ENCODE measurements around the gene ACOX3. TPM values are rescaled to one million over a fixed set of nuclear protein-coding genes. Genes with fewer than 3 reads are reported as not detected.
"Not testable (repeated sequence)": the region's sequence is repeated elsewhere in the genome, so short reads cannot be mapped to it uniquely, and the experiment has no call there.

The ACOX3 gene
- total and polyA plus RNA-seq, 2 donors: 8.7 to 18.1 TPM

DNA sequence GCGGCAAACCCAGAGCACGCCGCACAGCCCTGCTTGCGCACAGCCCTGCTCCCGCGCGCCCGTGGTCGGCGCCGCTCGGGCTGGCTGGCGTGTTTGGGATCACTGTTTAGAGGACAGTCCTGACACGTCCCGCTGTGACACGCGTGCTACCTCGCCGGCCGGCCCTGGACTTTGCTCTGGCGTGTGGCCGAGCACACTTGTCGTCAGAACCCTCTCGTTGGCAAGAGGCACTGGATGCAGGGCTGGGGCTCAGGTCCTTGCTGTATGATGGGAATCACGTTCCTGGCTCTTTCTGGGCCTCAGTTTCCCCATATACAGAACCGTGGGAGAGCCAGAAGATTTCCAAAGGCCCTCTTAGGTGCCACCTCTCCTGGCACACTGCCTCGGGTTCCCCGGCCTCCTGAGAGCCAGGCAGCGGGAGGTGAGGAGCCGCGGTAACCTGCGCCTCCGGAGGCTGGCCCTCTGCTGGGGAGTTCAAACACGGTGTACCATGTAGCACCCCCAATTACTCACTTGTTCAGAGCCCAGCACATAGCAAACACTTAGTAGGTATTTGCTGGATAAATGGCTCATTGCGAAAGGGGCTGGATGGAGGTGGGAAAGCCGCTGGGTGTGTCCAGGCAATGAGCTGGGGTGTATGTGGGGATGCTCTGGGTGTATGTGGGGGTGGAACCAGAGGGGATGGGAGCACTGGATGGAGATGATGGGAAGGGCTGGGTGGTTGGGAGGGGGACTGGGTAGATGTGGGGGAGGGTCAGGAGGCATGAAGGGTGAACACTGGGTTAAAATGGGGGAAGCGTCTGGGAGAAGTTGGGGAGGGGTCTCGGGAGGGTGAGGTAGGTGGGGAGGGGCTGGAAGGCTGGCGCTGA is 94.3 kb downstream of the ACOX3 start:
- Histone ChIP-seq H3K9me3 (ENCODE audit: control insufficient read depth in 2 of 2, insufficient read depth in 1 of 2, low read length in 1 of 2) (no peaks in the 10 kb centered on the region), H3K36me3 (ENCODE audit: control insufficient read depth in 2 of 2, insufficient read depth in 2 of 2, low read length in 1 of 2) (no peaks in the 10 kb centered on the region), H3K27me3 (ENCODE audit: control insufficient read depth in 2 of 2, insufficient read depth in 1 of 2, low read length in 1 of 2) (no peaks in the 10 kb centered on the region), H3K4me3 (ENCODE audit: low read length in 2 of 2) (no peak overlapping the region), H3K27ac (ENCODE audit: low read depth in 1 of 2, low read length in 1 of 2) (no peak overlapping the region), H3K4me1 (ENCODE audit: control insufficient read depth in 2 of 2, insufficient read depth in 2 of 2, low read length in 2 of 2) (peaks cover 0 to 15% of the 10 kb centered on the region in 2 donors)
- 95% methylated on average over 39 of the region's 39 CpGs for WGBS
- DNase-seq (ENCODE audit: low read depth in 6 of 9, low spot score in 9 of 9): no peak

GRCh38 chr4:8345053-8345945 is 95.2 kb downstream of the ACOX3 start:
- no peak for DNase-seq (ENCODE audit: low read depth in 6 of 9, low spot score in 9 of 9)
- no peaks in the 10 kb centered on the region for H3K36me3 ChIP-seq (ENCODE audit: control insufficient read depth in 2 of 2, insufficient read depth in 2 of 2, low read length in 1 of 2)
- H3K4me3 ChIP-seq (ENCODE audit: low read length in 2 of 2): no peak overlapping the region
- H3K27ac ChIP-seq (ENCODE audit: low read depth in 1 of 2, low read length in 1 of 2): no peak overlapping the region
- WGBS: 98% methylated on average over 34 of the region's 34 CpGs
- H3K4me1 ChIP-seq (ENCODE audit: control insufficient read depth in 2 of 2, insufficient read depth in 2 of 2, low read length in 2 of 2): peaks cover 0 to 8% of the 10 kb centered on the region in 2 donors
- no peaks in the 10 kb centered on the region for H3K9me3 ChIP-seq (ENCODE audit: control insufficient read depth in 2 of 2, insufficient read depth in 1 of 2, low read length in 1 of 2)
- H3K27me3 ChIP-seq (ENCODE audit: control insufficient read depth in 2 of 2, insufficient read depth in 1 of 2, low read length in 1 of 2): no peaks in the 10 kb centered on the region

GRCh38 chr4:8344377-8344776 is 96.1 kb downstream of the ACOX3 start:
- WGBS: 94% methylated on average over 14 of the region's 14 CpGs
- Histone ChIP-seq H3K4me1 (ENCODE audit: control insufficient read depth in 2 of 2, insufficient read depth in 2 of 2, low read length in 2 of 2) (peaks cover 0 to 8% of the 10 kb centered on the region in 2 donors), H3K9me3 (ENCODE audit: control insufficient read depth in 2 of 2, insufficient read depth in 1 of 2, low read length in 1 of 2) (no peaks in the 10 kb centered on the region), H3K36me3 (ENCODE audit: control insufficient read depth in 2 of 2, insufficient read depth in 2 of 2, low read length in 1 of 2) (no peaks in the 10 kb centered on the region), H3K4me3 (ENCODE audit: low read length in 2 of 2) (no peak overlapping the region), H3K27me3 (ENCODE audit: control insufficient read depth in 2 of 2, insufficient read depth in 1 of 2, low read length in 1 of 2) (no peaks in the 10 kb centered on the region), H3K27ac (ENCODE audit: low read depth in 1 of 2, low read length in 1 of 2) (no peak overlapping the region)
- DNase-seq (ENCODE audit: low read depth in 6 of 9, low spot score in 9 of 9): no peak

DNA sequence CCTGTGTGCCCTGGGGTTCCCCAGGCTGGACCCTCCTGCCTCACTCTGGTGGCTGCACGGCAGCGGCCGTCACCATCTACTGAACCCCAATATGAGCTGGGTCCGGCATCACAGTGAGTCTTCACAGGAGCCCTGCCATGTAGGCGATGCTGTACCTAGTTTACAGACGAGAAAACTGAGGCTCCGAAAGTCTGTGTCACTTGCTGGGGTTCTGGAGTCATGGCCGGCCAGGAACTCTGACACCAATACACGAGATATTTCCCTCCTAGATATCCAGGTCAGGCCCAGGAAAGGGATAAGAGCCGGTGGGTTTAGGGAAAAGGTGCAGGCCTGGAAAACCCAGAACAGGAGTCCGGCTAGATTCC is 96.6 kb downstream of the ACOX3 start:
- no peak for DNase-seq (ENCODE audit: low read depth in 6 of 9, low spot score in 9 of 9)
- H3K4me3 ChIP-seq (ENCODE audit: low read length in 2 of 2): no peak overlapping the region
- WGBS: 97% methylated on average over 11 of the region's 11 CpGs
- H3K36me3 ChIP-seq (ENCODE audit: control insufficient read depth in 2 of 2, insufficient read depth in 2 of 2, low read length in 1 of 2): no peaks in the 10 kb centered on the region
- no peaks in the 10 kb centered on the region for H3K27me3 ChIP-seq (ENCODE audit: control insufficient read depth in 2 of 2, insufficient read depth in 1 of 2, low read length in 1 of 2)
- no peak overlapping the region for H3K27ac ChIP-seq (ENCODE audit: low read depth in 1 of 2, low read length in 1 of 2)
- no peaks in the 10 kb centered on the region for H3K9me3 ChIP-seq (ENCODE audit: control insufficient read depth in 2 of 2, insufficient read depth in 1 of 2, low read length in 1 of 2)
- peaks cover 0 to 8% of the 10 kb centered on the region in 2 donors for H3K4me1 ChIP-seq (ENCODE audit: control insufficient read depth in 2 of 2, insufficient read depth in 2 of 2, low read length in 2 of 2)

DNA sequence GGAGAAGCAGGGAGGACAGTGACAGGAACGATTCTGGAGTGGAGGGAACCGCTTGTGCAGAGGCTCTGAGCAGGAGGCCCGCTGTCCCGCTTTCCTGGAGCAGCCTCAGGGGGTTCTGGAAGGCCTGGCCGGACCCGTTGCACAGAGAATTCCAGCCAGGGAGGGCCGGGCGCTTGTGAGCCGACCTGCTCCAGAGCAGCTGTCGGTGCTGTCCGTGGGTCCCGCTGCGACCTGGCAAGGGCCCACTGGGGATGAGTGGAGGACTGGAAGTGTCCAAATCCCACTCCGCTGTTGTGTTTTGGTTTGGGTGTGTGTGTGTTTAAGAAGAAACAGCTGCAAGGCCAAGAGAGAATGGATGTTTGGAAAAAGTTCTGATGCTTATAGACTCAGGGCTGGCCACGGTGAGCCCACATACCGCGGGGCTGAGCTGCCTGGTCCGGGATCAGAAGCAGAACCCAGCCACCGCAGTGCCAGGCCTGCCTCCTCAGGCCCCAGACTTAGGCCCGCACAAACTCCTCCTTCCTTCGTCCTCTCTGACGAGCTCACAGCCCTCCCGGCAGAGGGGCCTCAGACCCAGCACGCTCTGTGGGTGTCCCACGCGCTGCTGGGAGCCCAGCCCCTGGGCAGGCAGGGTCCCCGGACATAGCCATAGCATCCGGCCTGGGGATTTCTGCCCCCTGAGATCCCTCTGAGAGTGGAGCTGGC is 97.1 kb downstream of the ACOX3 start:
- Histone ChIP-seq H3K36me3 (ENCODE audit: control insufficient read depth in 2 of 2, insufficient read depth in 2 of 2, low read length in 1 of 2) (no peaks in the 10 kb centered on the region), H3K27me3 (ENCODE audit: control insufficient read depth in 2 of 2, insufficient read depth in 1 of 2, low read length in 1 of 2) (no peaks in the 10 kb centered on the region), H3K27ac (ENCODE audit: low read depth in 1 of 2, low read length in 1 of 2) (no peak overlapping the region), H3K9me3 (ENCODE audit: control insufficient read depth in 2 of 2, insufficient read depth in 1 of 2, low read length in 1 of 2) (no peaks in the 10 kb centered on the region), H3K4me3 (ENCODE audit: low read length in 2 of 2) (no peak overlapping the region), H3K4me1 (ENCODE audit: control insufficient read depth in 2 of 2, insufficient read depth in 2 of 2, low read length in 2 of 2) (peaks cover 0 to 8% of the 10 kb centered on the region in 2 donors)
- WGBS: 98% methylated on average over 28 of the region's 28 CpGs
- DNase-seq (ENCODE audit: low read depth in 6 of 9, low spot score in 9 of 9): no peak

- Histone ChIP-seq H3K4me1 (ENCODE audit: control insufficient read depth in 2 of 2, insufficient read depth in 2 of 2, low read length in 2 of 2) (peaks cover 0 to 2% of the 10 kb centered on the region in 2 donors), H3K36me3 (ENCODE audit: control insufficient read depth in 2 of 2, insufficient read depth in 2 of 2, low read length in 1 of 2) (no peaks in the 10 kb centered on the region), H3K27me3 (ENCODE audit: control insufficient read depth in 2 of 2, insufficient read depth in 1 of 2, low read length in 1 of 2) (no peaks in the 10 kb centered on the region), H3K27ac (ENCODE audit: low read depth in 1 of 2, low read length in 1 of 2) (no peak overlapping the region), H3K9me3 (ENCODE audit: control insufficient read depth in 2 of 2, insufficient read depth in 1 of 2, low read length in 1 of 2) (no peaks in the 10 kb centered on the region), H3K4me3 (ENCODE audit: low read length in 2 of 2) (no peak overlapping the region)
- no peak for DNase-seq (ENCODE audit: low read depth in 6 of 9, low spot score in 9 of 9)
- 93% methylated on average over 16 of the region's 16 CpGs for WGBS
Observed at GRCh38 chr4:8342651-8343261, 97.8 kb downstream of the ACOX3 start.

GRCh38 chr4:8341691-8342090 is 98.8 kb downstream of the ACOX3 start:
- DNase-seq (ENCODE audit: low read depth in 6 of 9, low spot score in 9 of 9): no peak
- H3K27ac ChIP-seq (ENCODE audit: low read depth in 1 of 2, low read length in 1 of 2): no peak overlapping the region
- peaks cover 0 to 2% of the 10 kb centered on the region in 2 donors for H3K9me3 ChIP-seq (ENCODE audit: control insufficient read depth in 2 of 2, insufficient read depth in 1 of 2, low read length in 1 of 2)
- no peak overlapping the region for H3K4me3 ChIP-seq (ENCODE audit: low read length in 2 of 2)
- 94% methylated on average over 10 of the region's 10 CpGs for WGBS
- H3K27me3 ChIP-seq (ENCODE audit: control insufficient read depth in 2 of 2, insufficient read depth in 1 of 2, low read length in 1 of 2): no peaks in the 10 kb centered on the region
- H3K36me3 ChIP-seq (ENCODE audit: control insufficient read depth in 2 of 2, insufficient read depth in 2 of 2, low read length in 1 of 2): no peaks in the 10 kb centered on the region
- H3K4me1 ChIP-seq (ENCODE audit: control insufficient read depth in 2 of 2, insufficient read depth in 2 of 2, low read length in 2 of 2): no peaks in the 10 kb centered on the region

DNA sequence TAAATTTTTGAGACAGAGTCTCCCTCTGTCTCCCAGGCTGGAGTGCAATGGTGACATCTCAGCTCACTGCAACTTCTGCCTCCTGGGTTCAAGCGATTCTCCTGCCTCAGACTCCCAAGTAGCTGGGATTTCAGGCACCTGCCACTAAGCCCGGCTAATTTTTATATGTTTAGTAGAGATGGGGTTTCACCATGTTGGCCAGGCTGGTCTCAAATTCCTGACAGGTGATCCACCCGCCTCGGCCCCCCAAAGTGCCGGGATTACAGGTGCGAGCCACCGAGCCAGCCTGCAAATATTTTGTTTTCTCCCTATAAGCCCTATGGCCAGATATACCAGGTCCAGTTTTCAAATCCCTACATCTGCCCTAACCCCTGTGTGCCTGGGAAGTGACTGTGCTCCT is 99.2 kb downstream of the ACOX3 start:
- H3K36me3 ChIP-seq (ENCODE audit: control insufficient read depth in 2 of 2, insufficient read depth in 2 of 2, low read length in 1 of 2); H3K27ac ChIP-seq (ENCODE audit: low read depth in 1 of 2, low read length in 1 of 2); H3K9me3 ChIP-seq (ENCODE audit: control insufficient read depth in 2 of 2, insufficient read depth in 1 of 2, low read length in 1 of 2); H3K4me1 ChIP-seq (ENCODE audit: control insufficient read depth in 2 of 2, insufficient read depth in 2 of 2, low read length in 2 of 2); H3K27me3 ChIP-seq (ENCODE audit: control insufficient read depth in 2 of 2, insufficient read depth in 1 of 2, low read length in 1 of 2); DNase-seq (ENCODE audit: low read depth in 6 of 9, low spot score in 9 of 9); H3K4me3 ChIP-seq (ENCODE audit: low read length in 2 of 2): not testable (repeated sequence)
- 97% methylated on average over 7 of the region's 7 CpGs for WGBS

All from thymus (tissue), 11 donors.